Stimulated activated memory B cell treated with anti-CD40 and anti-IgM and Interleukin-4, amounts not matched to agents 10 μg/mL and 1 μg/mL and 100 μg/mL, for 72 hours (primary cell): ENCODE results near the gene SLC22A17.
"Not testable (repeated sequence)": the region's sequence is repeated elsewhere in the genome, so short reads cannot be mapped to it uniquely, and the experiment has no call there.

ENCODE experiments used
- ATAC-seq: fragments of 150-1000 bp; cut with Tn5 transposase; 2 replicates; pipeline ENCODE4 v1.10.0; 2021
- H3K27ac Mint-ChIP-seq: one replicate; pipeline ENCODE4 v1.8.0; 2022; ENCODE audit warnings: mild to moderate bottlenecking, mixed read lengths
- H3K27me3 Mint-ChIP-seq: one replicate; pipeline ENCODE4 v1.8.0; 2022; ENCODE audit warnings: mixed read lengths
- H3K36me3 Mint-ChIP-seq: one replicate; pipeline ENCODE4 v1.8.0; 2022; ENCODE audit warnings: mixed read lengths
- H3K4me1 Mint-ChIP-seq: one replicate; pipeline ENCODE4 v1.8.0; 2022; ENCODE audit warnings: mixed read lengths
- H3K4me3 Mint-ChIP-seq: one replicate; pipeline ENCODE4 v1.8.0; 2022; ENCODE audit warnings: mild to moderate bottlenecking, moderate library complexity, mixed read lengths
- H3K9me3 Mint-ChIP-seq: one replicate; pipeline ENCODE4 v1.8.0; 2022; ENCODE audit warnings: mixed read lengths

The SLC22A17 gene

DNA sequence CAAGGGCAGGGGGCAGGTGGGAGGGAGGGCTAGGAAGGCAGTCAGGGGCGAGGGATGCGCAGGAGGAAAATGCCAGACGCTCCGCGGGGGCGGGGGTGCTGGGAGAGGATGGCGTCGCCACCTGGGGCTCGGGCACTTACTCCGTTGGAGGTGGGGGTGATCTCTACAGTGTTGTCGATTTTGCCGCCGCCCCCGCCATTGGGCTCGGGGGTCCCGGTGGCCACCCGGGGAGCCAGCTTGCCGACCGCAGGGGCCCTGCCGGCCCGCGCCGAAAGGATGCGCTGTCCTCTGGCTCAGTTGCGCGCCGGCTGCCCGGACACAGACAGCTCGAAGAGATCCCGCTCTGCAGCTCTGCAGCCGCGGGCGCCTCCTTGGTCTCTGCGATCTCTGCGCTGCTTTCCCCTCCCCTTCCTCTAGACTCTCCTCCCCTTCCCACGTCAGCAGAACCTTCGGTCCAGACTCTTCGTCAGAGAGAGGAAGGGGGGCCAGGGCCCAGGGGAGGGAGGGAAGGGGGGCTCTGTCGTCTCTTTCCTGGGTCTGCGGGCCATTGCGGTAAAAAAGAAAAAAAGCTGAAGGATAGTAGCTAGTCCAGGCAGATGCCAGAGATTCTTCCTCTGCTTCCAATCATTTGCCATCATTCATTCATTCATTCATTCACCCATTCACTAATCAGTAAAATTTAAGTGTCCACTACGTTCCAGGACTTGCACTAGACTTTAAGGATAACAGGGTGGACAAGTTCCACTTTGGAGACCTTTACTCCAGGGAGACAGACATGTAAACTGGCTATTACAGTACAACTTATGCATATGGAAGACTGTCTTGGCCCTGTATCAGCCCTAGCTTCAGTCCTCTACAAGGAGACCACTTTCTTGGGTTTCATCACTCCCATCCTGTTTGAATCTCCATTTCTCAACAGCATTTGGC, at the start of gene SLC22A17:
Gene SLC22A17, minus strand, starts transcription at position 382 of the 927 bp plus-strand sequence.
- Mint-ChIP-seq H3K4me1 (no peaks in the 10 kb centered on the region), H3K27me3 (peaks cover 76% of the 10 kb centered on the region), H3K36me3 (no peaks in the 10 kb centered on the region), H3K4me3 (peak within 1 kb of the TSS; percentile 57), H3K9me3 (peaks cover 3% of the 10 kb centered on the region), H3K27ac (no peak within 1 kb of the TSS)
- ATAC-seq, result peak; percentile 67

DNA sequence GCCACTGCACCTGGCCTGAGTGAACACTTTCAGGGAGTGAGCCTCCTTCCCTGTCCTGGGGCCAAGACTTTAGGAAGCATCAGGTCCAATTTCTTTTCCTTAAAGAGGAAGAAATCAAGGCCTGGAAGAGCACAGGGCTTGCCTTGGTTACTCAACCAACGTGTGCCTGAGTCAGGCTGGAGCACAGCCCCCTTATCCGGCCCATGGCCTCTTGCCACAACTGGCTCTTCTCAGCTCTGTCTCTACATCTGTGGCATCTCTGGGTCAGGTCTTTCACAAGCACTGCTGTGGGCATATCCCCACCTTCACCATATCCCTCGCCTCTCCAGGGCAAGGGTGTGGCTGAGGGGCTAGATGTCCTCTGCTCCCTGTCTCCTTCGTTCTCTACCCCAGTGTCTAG, 48.6 kb upstream of the SLC22A17 start:
- no peaks in the 10 kb centered on the region for H3K36me3 Mint-ChIP-seq
- peaks cover 11% of the 10 kb centered on the region for H3K4me1 Mint-ChIP-seq
- no peaks in the 10 kb centered on the region for H3K9me3 Mint-ChIP-seq
- H3K4me3 Mint-ChIP-seq, result no peak overlapping the region
- H3K27me3 Mint-ChIP-seq, result peaks cover 65% of the 10 kb centered on the region
- ATAC-seq, result no peak
- H3K27ac Mint-ChIP-seq, result no peak overlapping the region

DNA sequence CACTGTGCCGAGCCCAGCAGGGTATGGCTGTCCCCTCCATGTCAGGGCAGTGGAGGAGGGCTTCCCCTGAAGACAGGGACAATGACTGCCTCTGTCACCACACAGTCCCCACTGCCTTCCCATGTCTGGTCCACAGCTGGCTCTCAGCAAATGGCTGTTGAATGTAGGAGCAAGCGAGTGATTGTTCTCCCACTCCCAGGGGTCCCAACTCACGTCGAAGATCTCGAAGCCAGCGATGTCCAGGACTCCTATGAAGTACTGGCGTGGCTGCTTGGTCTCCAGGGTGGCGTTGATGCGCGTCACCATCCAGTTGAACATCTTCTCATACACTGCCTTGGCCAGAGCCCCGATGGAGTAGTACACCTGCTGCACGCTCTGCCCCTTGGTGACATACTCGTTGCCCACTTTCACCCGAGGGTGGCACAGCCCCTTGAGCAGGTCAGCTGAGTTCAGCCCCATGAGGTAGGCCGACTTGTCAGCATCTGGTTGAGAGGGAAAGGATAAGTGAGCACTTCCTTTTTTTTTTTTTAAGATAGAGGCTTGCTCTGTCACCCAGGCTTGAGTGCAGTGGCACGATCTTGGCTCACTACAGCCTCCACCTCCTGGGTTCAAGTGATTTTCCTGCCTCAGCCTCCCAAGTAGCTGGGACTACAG, 47.9 kb upstream of the SLC22A17 start:
- H3K27me3 Mint-ChIP-seq, result peaks cover 58% of the 10 kb centered on the region
- not testable (repeated sequence) for H3K4me3 Mint-ChIP-seq, ATAC-seq, H3K36me3 Mint-ChIP-seq, H3K9me3 Mint-ChIP-seq, H3K27ac Mint-ChIP-seq, H3K4me1 Mint-ChIP-seq

DNA sequence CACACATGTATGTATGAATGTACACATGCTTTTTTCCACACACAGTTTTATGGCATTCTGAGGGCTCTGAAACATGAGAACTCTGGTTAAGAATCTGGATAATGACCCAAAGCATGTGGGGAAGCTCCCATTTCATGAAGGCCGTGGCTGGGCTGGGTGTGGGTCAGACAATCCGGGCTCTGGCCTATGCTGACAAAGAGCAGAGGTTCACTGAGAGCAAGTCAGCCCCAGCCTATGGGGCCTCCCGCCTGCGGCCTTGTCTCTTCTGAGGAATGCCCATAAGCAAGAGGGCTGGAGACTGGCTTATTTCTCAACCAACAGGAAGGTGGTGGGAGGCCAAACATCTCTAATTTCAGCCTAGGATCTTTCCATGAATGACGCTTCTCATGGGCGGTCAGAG, 46.9 kb upstream of the SLC22A17 start:
- Mint-ChIP-seq H3K9me3 (no peaks in the 10 kb centered on the region), H3K36me3 (no peaks in the 10 kb centered on the region), H3K27me3 (peaks cover 48% of the 10 kb centered on the region), H3K4me3 (no peak overlapping the region), H3K4me1 (peaks cover 4% of the 10 kb centered on the region), H3K27ac (no peak overlapping the region)
- no peak for ATAC-seq

DNA sequence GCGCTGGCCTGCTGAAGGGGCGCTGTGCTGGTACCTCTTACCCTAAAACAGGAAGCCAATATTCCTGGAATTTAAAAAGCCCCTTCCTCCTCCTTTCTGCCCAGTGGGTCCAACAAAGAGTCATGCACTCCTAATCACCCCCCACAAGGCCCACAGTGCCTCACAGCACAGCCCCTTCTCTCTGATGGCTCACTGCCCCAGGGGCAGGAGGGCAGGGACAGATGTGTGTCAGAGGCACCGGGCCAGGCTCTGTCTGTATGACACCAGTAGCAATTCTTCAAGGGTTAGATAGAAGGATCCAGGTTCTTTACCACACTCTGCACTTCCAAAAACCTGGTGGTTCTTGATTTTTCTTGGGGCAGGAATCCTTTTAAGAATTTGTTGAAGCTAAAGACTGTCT, 46.4 kb upstream of the SLC22A17 start:
- Mint-ChIP-seq H3K4me1 (peaks cover 4% of the 10 kb centered on the region), H3K36me3 (no peaks in the 10 kb centered on the region), H3K4me3 (no peak overlapping the region), H3K27ac (no peak overlapping the region), H3K9me3 (no peaks in the 10 kb centered on the region), H3K27me3 (peaks cover 46% of the 10 kb centered on the region)
- no peak for ATAC-seq

DNA sequence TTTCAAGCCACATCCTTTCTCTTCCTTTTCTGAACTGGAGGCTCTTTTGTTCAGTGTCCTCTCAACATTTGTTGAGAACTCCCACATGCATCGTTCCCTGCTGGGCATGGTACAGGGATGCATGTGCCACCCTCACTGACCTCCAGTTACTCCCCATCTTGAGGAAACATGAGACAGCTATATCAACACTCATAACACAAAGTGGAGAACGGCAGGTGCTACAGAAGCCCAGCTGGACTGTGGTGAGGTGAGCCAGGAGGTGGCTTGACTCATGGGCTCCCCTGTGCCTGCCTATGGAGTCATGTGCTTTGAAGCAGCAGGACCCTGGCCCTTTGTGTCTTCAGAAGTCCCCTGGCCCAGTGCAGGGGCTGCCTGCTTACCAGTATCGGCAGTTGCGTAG, 45.7 kb upstream of the SLC22A17 start:
- no peaks in the 10 kb centered on the region for H3K9me3 Mint-ChIP-seq
- H3K4me1 Mint-ChIP-seq, result peaks cover 4% of the 10 kb centered on the region
- no peak overlapping the region for H3K27ac Mint-ChIP-seq
- H3K27me3 Mint-ChIP-seq, result peaks cover 41% of the 10 kb centered on the region
- no peaks in the 10 kb centered on the region for H3K36me3 Mint-ChIP-seq
- ATAC-seq, result no peak
- no peak overlapping the region for H3K4me3 Mint-ChIP-seq

DNA sequence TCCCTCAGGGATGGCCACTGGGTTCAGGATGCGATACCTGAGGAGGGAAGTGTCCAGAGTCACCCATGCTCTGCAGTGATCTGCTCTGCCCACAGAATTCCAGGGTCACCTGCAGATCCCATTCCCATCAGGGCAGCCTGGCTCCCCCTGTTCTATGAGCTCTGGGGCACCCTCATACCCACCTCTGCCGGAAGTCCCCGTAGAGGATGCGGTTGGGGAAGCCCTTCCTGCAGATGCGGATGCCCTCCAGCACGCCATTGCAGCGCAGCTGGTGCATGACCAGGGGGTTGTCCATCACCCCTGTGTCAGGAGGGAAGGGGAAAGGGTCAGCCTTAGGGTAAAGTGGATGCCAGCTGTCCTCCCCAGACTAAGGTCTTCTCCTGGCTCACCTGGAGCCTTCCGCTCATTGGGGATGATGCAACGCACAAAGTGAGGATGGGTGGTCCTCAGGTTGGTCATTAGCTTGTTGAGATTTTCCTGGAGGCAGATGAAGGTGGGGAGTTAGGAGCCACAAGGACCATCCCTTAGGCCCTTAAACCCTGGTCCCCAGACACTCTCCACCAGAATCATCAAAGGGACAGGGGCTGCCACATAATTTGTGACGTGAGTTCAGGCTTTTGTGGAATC, 44.2 kb upstream of the SLC22A17 start:
- H3K36me3 Mint-ChIP-seq, result no peaks in the 10 kb centered on the region
- H3K4me3 Mint-ChIP-seq, result no peak overlapping the region
- H3K27me3 Mint-ChIP-seq, result peaks cover 26% of the 10 kb centered on the region
- ATAC-seq, result no peak
- no peak overlapping the region for H3K27ac Mint-ChIP-seq
- no peaks in the 10 kb centered on the region for H3K9me3 Mint-ChIP-seq
- no peaks in the 10 kb centered on the region for H3K4me1 Mint-ChIP-seq

DNA sequence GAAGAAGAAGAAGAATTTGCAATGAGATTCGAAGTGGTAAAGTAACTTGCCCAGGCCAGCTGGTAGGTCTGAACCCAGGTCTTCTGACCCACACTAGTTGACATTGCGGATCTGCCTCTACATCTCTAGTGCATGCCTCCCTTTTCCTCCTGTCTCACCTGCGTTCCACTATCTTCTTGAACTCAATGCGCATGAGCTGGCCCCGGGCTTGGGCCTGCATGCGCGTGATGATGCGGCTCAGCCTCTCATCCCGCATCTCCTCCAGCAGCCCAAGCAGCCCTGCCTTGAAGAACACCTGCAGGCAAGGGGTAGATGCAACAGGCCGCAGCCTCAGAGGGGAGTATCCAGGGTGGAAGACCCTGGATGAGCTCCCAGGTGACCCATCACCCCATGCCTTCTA, 43.4 kb upstream of the SLC22A17 start:
- H3K36me3 Mint-ChIP-seq, result no peaks in the 10 kb centered on the region
- H3K9me3 Mint-ChIP-seq, result no peaks in the 10 kb centered on the region
- H3K27ac Mint-ChIP-seq, result no peak overlapping the region
- H3K4me1 Mint-ChIP-seq, result no peaks in the 10 kb centered on the region
- H3K27me3 Mint-ChIP-seq, result peaks cover 19% of the 10 kb centered on the region
- no peak overlapping the region for H3K4me3 Mint-ChIP-seq
- ATAC-seq, result no peak

DNA sequence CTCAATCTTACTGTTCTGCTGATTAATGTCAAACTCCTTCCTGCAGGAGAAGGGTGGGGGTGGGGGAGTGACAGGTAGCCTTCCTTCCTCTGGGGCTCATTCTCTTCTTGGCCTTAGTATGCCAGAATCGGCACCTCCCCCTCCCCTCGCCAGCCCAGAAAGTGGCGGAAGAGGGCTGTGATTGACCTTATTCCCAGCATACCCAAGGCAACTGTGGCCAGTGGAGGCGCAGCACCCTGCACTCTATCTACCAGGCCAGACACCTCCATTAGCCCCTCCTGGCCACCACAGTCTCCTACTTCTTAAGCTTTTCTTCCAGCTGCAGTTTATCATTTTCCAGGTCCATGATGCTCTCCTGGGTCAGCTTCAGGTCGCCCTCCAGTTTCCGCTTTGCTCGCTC, 39.9 kb upstream of the SLC22A17 start:
- Mint-ChIP-seq H3K27ac (no peak overlapping the region), H3K9me3 (no peaks in the 10 kb centered on the region), H3K4me1 (no peaks in the 10 kb centered on the region), H3K36me3 (no peaks in the 10 kb centered on the region), H3K27me3 (peaks cover 33% of the 10 kb centered on the region), H3K4me3 (no peak overlapping the region)
- ATAC-seq, result no peak

DNA sequence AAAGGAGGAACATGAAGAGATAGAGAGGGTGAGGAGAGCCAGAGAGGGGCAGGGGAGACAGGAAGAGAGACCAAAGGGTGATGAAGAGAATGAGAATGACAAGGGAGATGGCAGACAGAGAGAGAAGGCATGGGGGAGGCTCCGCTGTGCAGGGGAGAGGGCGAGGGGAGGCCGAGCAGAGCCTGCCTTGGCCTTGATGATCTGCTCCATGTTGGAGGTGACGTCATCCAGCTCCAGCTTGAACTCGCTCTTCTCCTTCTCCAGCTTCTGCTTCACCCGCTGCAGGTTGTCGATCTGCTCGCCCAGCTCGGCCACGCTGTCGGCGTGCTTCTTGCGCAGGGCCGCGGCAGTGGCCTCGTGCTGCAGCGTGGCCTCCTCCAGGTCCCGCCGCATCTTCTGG, 37.2 kb upstream of the SLC22A17 start:
- peaks cover 32% of the 10 kb centered on the region for H3K27me3 Mint-ChIP-seq
- H3K9me3 Mint-ChIP-seq, result not testable (repeated sequence)

DNA sequence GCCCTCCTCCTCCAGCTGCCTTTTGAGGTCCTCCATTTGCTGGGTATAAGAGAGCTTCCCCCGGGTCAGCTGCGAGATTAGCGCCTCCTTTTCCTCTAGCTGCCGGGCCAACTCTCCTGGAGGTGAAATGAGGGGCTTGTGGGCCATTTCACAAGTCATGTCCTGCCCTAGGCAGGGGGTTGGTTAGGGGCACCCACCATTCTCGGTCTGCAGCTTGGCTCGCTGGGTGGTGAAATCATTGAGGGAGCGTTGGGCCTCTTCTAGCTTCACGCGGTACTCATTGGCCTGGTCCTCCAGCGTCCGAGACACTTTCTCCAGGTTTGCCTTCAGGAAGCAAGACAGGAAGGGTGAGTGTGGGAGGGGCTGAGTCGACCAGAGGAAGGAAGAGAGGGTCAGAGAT, 36.7 kb upstream of the SLC22A17 start:
- no peak for ATAC-seq

More for the DNA sequence above, 37.2 kb upstream of the SLC22A17 start:
- not testable (repeated sequence) for H3K36me3 Mint-ChIP-seq, H3K4me1 Mint-ChIP-seq, H3K27ac Mint-ChIP-seq, ATAC-seq, H3K4me3 Mint-ChIP-seq

DNA sequence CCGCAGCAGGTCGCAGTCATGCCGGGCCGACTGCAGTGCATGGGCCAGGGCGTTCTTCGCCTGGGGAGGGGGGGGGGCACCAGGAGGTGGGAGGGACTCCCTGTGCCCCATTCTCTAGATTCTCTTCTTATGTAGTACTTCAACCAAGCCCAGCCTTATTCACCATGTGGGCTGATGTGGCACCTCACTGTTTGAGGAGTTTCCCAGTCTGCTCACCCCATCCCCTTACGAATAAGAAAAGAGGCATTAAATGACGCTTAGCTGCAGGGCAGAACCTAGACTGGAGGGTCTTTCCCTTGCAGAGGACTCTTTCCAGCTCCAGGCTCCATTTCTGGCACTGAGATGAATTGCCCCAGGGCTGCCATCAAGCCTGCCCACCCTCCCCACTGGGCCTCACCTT, 36.3 kb upstream of the SLC22A17 start:
- Mint-ChIP-seq H3K27ac (no peak overlapping the region), H3K36me3 (no peaks in the 10 kb centered on the region), H3K4me3 (no peak overlapping the region), H3K27me3 (peaks cover 41% of the 10 kb centered on the region), H3K9me3 (no peaks in the 10 kb centered on the region), H3K4me1 (no peaks in the 10 kb centered on the region)
- no peak for ATAC-seq

More for the DNA sequence above, 36.7 kb upstream of the SLC22A17 start:
- H3K36me3 Mint-ChIP-seq, result no peaks in the 10 kb centered on the region
- no peaks in the 10 kb centered on the region for H3K4me1 Mint-ChIP-seq
- no peaks in the 10 kb centered on the region for H3K9me3 Mint-ChIP-seq
- H3K27me3 Mint-ChIP-seq, result peaks cover 37% of the 10 kb centered on the region
- H3K4me3 Mint-ChIP-seq, result no peak overlapping the region
- no peak overlapping the region for H3K27ac Mint-ChIP-seq

DNA sequence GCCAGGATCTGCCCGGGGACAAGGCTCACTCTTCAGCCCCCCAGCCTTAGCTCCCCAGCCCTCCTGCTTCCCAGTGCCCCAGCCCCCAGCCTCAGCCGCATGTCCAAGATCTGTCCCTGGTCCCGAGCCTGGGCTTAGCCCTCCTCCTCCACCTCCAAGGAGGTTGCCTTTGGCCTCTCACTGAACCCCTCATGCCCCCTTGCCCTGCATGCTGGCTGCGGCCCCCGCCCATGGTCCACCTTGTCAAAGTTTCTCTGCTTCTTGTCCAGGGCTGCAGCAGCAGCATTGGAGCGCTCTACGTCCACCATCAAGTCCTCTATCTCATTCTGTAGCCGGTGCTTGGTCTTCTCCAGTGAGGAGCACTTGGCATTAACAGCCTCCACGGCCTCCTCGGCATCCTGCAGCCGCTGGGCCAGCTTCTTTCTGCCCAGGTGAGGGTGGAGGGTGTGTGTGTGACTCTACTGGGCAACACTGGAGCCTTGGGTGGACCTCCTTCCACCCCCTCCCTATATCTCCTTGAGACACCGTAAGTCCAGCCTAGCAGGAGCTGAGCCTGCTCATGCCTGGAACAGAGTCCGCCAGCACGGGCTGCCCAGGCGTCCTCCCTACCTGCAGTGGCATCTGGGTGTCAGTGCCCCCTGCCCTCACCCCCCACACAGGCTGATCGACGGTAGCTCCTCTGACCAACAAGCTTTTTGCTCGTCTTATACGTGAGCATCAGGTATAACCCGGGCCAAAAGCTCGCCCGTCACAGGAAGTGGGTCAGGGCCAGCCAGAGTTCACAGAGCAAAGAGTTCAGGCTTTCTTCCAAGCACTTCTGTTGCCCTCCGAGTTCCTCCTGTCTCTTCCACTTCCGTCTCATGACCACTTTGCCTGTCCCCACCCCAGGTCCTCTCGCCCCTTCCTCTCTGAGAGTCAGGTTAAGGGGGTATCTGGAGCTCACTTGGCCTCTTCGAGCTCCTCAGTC, 35.5 kb upstream of the SLC22A17 start:
- H3K4me3 Mint-ChIP-seq, result no peak overlapping the region
- no peaks in the 10 kb centered on the region for H3K9me3 Mint-ChIP-seq
- H3K4me1 Mint-ChIP-seq, result no peaks in the 10 kb centered on the region
- no peak for ATAC-seq
- no peaks in the 10 kb centered on the region for H3K36me3 Mint-ChIP-seq
- no peak overlapping the region for H3K27ac Mint-ChIP-seq
- peaks cover 42% of the 10 kb centered on the region for H3K27me3 Mint-ChIP-seq

DNA sequence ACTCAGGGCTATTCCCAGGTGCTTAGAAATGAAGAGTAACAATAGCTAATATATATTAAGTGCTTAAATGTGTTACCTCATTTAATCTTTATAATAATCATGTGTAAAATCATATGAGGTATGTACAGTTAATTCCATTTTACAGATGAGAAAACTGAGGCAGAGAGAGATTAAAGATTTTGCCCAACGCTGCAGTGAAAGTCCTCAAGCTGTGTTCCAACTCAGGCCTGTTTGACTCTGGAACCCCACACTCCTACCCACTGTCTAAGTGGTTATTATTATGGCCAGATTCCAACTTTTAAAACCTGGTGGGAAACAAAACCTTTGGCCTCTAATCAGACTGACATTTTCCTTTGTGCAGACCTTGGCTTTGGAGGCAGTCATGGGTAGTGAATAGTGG, 34.3 kb upstream of the SLC22A17 start:
- Mint-ChIP-seq H3K9me3 (no peaks in the 10 kb centered on the region), H3K27me3 (peaks cover 51% of the 10 kb centered on the region), H3K27ac (no peak overlapping the region), H3K36me3 (no peaks in the 10 kb centered on the region), H3K4me1 (no peaks in the 10 kb centered on the region), H3K4me3 (no peak overlapping the region)
- ATAC-seq, result no peak

DNA sequence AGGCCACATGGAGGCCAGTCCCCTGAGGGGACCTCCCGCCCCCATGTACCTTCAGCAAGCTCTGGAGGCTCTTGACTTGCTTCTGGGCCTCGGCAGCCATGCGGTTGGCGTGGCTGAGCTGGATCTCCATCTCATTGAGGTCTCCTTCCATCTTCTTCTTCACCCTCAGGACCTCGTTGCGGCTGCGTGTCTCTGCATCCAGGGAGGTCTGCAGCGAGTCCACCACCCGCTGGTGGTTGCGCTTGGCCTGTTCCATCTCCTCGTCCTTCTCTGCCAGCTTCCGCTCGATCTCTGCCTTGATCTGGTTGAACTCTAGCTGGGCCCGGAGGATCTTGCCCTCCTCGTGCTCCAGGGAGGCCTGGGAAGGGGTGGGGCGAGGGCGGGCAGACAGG, 33.6 kb upstream of the SLC22A17 start:
- H3K27ac Mint-ChIP-seq, H3K9me3 Mint-ChIP-seq, H3K4me3 Mint-ChIP-seq, H3K4me1 Mint-ChIP-seq, H3K36me3 Mint-ChIP-seq, ATAC-seq: not testable (repeated sequence)
- peaks cover 58% of the 10 kb centered on the region for H3K27me3 Mint-ChIP-seq
